K562 (cell line): ENCODE measurements around the gene SLC25A21.

Experiments
- ETV6 ChIP-seq, 3 experiments: fragments of 150-350 bp in 1 of 3; sonication (generic) in 1 of 3; formaldehyde crosslinking in 1 of 3; IDR thresholded peaks; 2 replicates each; pipeline versions ENCODE4 v1.6.1 to v1.8.0; 2014 to 2022; ENCODE audit warnings: borderline replicate concordance in 2 of 3, low read depth in 2 of 3, antibody characterized with exemption in 1 of 3, low read length in 1 of 3, mild to moderate bottlenecking in 1 of 3, missing genetic modification reagents in 1 of 3
- HCFC1 ChIP-seq: IDR thresholded peaks from 2 replicates; pipeline ENCODE4 v1.6.1; 2012; ENCODE audit warnings: low read depth, low read length, improper control_type of control experiment
- NFRKB ChIP-seq: fragments of 450-650 bp; IDR thresholded peaks from 2 replicates; pipeline ENCODE4 v1.6.1; 2016; ENCODE audit warnings: low read depth
- NR3C1 ChIP-seq: sonication (generic); formaldehyde crosslinking; IDR thresholded peaks from 2 replicates; pipeline ENCODE4 v1.8.1; 2022; ENCODE audit warnings: missing genetic modification reagents
- PCBP2 ChIP-seq: fragments of 200-400 bp; formaldehyde crosslinking; IDR thresholded peaks from 2 replicates; pipeline ENCODE4 v1.6.1; 2018; ENCODE audit warnings: low read length, low read depth, mild to moderate bottlenecking, moderate library complexity; ENCODE audit not compliant: poor library complexity, severe bottlenecking
- POLR2AphosphoS5 ChIP-seq: IDR thresholded peaks from 2 replicates; pipeline ENCODE4 v1.6.1; 2011; ENCODE audit warnings: mild to moderate bottlenecking, low read depth, low read length, moderate library complexity; ENCODE audit not compliant: control insufficient read depth, insufficient read depth
- TF ChIP-seq, protein P1 (sequence below), 3 experiments: IDR thresholded peaks in 2 of 3; conservative IDR thresholded peaks in 1 of 3; 2 replicates each; pipeline ENCODE4 v1.5.1; 2011 to 2012; ENCODE audit warnings: low read length in 3 of 3, mild to moderate bottlenecking in 3 of 3, control low read depth in 2 of 3, improper control_type of control experiment in 1 of 3, inconsistent platforms in 1 of 3, low read depth in 1 of 3, mixed read lengths in 1 of 3, moderate library complexity in 1 of 3; ENCODE audit not compliant: insufficient read depth in 2 of 3

- TF ChIP-seq PCBP2, result no peak
- TF ChIP-seq ETV6 (IDR thresholded peaks at IDR 0.05; ENCODE audit: borderline replicate concordance in 1 of 2, low read depth in 2 of 2, low read length in 1 of 2), result no peak
- TF ChIP-seq ETV6 (CRISPR knock-in tag; IDR thresholded peaks at IDR 0.05; ENCODE audit: borderline replicate concordance), result no peak
- TF ChIP-seq, protein P1, sequence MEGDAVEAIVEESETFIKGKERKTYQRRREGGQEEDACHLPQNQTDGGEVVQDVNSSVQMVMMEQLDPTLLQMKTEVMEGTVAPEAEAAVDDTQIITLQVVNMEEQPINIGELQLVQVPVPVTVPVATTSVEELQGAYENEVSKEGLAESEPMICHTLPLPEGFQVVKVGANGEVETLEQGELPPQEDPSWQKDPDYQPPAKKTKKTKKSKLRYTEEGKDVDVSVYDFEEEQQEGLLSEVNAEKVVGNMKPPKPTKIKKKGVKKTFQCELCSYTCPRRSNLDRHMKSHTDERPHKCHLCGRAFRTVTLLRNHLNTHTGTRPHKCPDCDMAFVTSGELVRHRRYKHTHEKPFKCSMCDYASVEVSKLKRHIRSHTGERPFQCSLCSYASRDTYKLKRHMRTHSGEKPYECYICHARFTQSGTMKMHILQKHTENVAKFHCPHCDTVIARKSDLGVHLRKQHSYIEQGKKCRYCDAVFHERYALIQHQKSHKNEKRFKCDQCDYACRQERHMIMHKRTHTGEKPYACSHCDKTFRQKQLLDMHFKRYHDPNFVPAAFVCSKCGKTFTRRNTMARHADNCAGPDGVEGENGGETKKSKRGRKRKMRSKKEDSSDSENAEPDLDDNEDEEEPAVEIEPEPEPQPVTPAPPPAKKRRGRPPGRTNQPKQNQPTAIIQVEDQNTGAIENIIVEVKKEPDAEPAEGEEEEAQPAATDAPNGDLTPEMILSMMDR (IDR thresholded peaks at IDR 0.05 in 2 of 3, conservative IDR thresholded peaks at IDR 0.05 in 1 of 3; ENCODE audit: insufficient read depth in 2 of 3, low read depth in 1 of 3, low read length in 3 of 3), result no peak
- no peak for TF ChIP-seq NFRKB
- no peak for TF ChIP-seq HCFC1
- no peak for TF ChIP-seq NR3C1 (CRISPR knock-in tag)
- no peak for TF ChIP-seq POLR2AphosphoS5
Measured at GRCh38 chr14:37201724-37202123, 29.3 kb upstream of the SLC25A21 start.
